ENCODE data around the gene NR1I3. TPM values are rescaled to one million over a fixed set of nuclear protein-coding genes. Genes with fewer than 3 reads are reported as not detected.

The NR1I3 gene
- total RNA-seq, 1 experiment from 2014 or later, result not detected

DNA sequence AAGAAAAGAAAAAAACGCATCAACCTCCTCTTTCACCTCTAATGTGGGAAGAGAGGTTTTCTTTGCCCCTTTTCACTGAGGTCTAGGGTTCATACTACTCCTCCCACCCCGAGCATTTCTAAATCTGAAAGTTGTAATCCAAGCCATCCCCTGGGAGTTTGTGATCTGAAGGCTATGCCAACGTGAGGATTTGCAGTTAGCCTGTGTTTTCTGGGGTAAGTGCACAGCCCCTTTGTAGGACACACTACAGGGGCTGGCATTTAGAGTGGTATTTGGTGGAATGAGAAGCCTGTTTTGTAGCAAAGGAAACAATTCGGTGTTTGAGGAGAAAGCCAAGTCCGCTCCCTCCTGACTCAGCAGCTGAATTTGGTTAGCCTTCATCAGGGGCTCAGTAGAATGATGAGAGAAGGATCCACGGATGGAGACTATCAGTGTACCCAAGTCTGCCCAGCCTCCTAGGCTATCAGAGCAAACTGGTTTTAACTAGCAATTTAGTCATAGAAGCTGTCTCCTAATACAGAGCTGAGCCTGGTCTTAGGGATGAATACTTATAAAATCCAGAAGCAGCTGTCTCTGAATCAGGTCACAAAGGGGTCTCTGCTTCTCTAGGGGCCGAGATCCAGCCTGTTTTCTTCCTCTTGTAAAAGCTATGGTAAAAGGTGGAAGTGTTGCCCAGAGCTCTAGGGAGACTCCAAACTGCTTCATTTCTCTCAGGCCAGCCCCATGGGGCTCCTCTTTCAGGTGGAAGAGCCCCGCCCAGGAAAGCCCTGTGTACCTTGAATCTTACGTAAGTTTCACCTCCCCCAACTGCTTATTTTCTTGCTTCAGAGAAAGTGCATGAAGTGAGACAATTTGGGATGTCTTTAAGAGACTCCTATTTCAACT lies 22.6 kb upstream of the NR1I3 start:
- Histone ChIP-seq H3F3A (ENCODE audit: insufficient read depth, low read depth) (peaks cover 23% of the 10 kb centered on the region; the same call in 1 of the 2 replicates), H3K4me2 (peak overlapping the region; percentile 61), H3K36me3 (ENCODE audit: low read depth) (no peaks in the 10 kb centered on the region), H3K27ac (no peak overlapping the region), H4K20me1 (ENCODE audit: insufficient read depth) (no peaks in the 10 kb centered on the region), H3K4me1 (replicated peaks; ENCODE audit: insufficient read depth) (peaks cover 29% of the 10 kb centered on the region), H3K4me3 (peak overlapping the region; percentile 9; the same call in 1 of the 2 replicates), H3K9me3 (ENCODE audit: insufficient read depth, low read depth) (no peaks in the 10 kb centered on the region), H3K27me3 (ENCODE audit: insufficient read depth, low read depth) (peaks cover 19% of the 10 kb centered on the region), H3K9me2 (ENCODE audit: insufficient read depth) (no peaks in the 10 kb centered on the region), H3K79me2 (ENCODE audit: low read depth) (no peaks in the 10 kb centered on the region), H2AFZ (no peak overlapping the region)
- POLR2A ChIA-PET (ENCODE audit: unreplicated experiment), result interaction anchor here (0.7 kb wide), 1 partner anchor 83 kb away, joined by 4 read pairs; the partner anchor contains the start of gene B4GALT3
- CTCF ChIA-PET, result no interaction called here
- no peak for DNase-seq
- no peak for TF ChIP-seq EZH2 (IDR thresholded peaks at IDR 0.05; ENCODE audit: low read depth)
- TF ChIP-seq, protein P1, sequence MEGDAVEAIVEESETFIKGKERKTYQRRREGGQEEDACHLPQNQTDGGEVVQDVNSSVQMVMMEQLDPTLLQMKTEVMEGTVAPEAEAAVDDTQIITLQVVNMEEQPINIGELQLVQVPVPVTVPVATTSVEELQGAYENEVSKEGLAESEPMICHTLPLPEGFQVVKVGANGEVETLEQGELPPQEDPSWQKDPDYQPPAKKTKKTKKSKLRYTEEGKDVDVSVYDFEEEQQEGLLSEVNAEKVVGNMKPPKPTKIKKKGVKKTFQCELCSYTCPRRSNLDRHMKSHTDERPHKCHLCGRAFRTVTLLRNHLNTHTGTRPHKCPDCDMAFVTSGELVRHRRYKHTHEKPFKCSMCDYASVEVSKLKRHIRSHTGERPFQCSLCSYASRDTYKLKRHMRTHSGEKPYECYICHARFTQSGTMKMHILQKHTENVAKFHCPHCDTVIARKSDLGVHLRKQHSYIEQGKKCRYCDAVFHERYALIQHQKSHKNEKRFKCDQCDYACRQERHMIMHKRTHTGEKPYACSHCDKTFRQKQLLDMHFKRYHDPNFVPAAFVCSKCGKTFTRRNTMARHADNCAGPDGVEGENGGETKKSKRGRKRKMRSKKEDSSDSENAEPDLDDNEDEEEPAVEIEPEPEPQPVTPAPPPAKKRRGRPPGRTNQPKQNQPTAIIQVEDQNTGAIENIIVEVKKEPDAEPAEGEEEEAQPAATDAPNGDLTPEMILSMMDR (conservative IDR thresholded peaks at IDR 0.05), result no peak
- intact Hi-C loops (cut with micrococcal nuclease; ENCODE audit: unreplicated experiment), result no loop called here
- BruUV-seq (replicated peaks), result no TSS peak

DNA sequence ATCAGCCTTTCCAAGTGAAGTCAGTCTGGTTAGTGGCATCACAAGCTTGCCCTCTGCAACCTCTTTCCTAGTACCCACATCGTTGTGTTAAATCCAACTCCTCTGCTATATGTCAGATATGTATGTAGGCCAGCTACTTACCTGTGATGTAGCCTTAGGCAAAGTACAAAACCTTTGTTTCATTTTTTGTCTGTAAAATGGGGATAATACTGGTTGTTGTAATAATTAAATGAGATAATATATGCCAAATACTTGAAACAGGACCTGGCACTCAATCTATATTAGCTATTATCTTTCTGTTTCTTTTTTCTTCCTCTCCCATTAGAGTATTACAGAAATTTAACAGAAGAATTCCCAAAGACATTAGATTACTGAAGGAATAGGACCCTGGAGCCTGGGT lies 21.8 kb upstream of the NR1I3 start:
- H3K79me2 ChIP-seq (ENCODE audit: low read depth), result no peaks in the 10 kb centered on the region
- H3F3A ChIP-seq (ENCODE audit: insufficient read depth, low read depth), result peaks cover 23% of the 10 kb centered on the region; the same call in 1 of the 2 replicates
- peaks cover 19% of the 10 kb centered on the region for H3K27me3 ChIP-seq (ENCODE audit: insufficient read depth, low read depth)
- no peaks in the 10 kb centered on the region for H3K9me3 ChIP-seq (ENCODE audit: insufficient read depth, low read depth)
- ChIA-PET CTCF (no interaction called here), POLR2A (ENCODE audit: unreplicated experiment) (no interaction called here)
- H3K4me3 ChIP-seq, result no peak overlapping the region
- no peak overlapping the region for H2AFZ ChIP-seq
- no peaks in the 10 kb centered on the region for H4K20me1 ChIP-seq (ENCODE audit: insufficient read depth)
- no TSS peak for BruUV-seq (replicated peaks)
- no peak for DNase-seq
- peaks cover 29% of the 10 kb centered on the region for H3K4me1 ChIP-seq (replicated peaks; ENCODE audit: insufficient read depth)
- intact Hi-C loops (cut with micrococcal nuclease; ENCODE audit: unreplicated experiment), result no loop called here
- no peak for TF ChIP-seq EZH2 (IDR thresholded peaks at IDR 0.05; ENCODE audit: low read depth)
- TF ChIP-seq, protein P1 (conservative IDR thresholded peaks at IDR 0.05), result no peak
- H3K36me3 ChIP-seq (ENCODE audit: low read depth), result no peaks in the 10 kb centered on the region
- no peak overlapping the region for H3K27ac ChIP-seq
- no peak overlapping the region; the same call in 1 of the 2 replicates for H3K4me2 ChIP-seq
- H3K9me2 ChIP-seq (ENCODE audit: insufficient read depth), result no peaks in the 10 kb centered on the region

GRCh38 chr1:161259345-161259702 lies 21.3 kb upstream of the NR1I3 start:
- no peak overlapping the region for H2AFZ ChIP-seq
- ChIA-PET POLR2A (ENCODE audit: unreplicated experiment) (no interaction called here), CTCF (no interaction called here)
- H3K79me2 ChIP-seq (ENCODE audit: low read depth), result no peaks in the 10 kb centered on the region
- H3K9me3 ChIP-seq (ENCODE audit: insufficient read depth, low read depth), result no peaks in the 10 kb centered on the region
- peaks cover 23% of the 10 kb centered on the region; the same call in 1 of the 2 replicates for H3F3A ChIP-seq (ENCODE audit: insufficient read depth, low read depth)
- no TSS peak for BruUV-seq (replicated peaks)
- H3K27ac ChIP-seq, result no peak overlapping the region
- H3K4me2 ChIP-seq, result peak overlapping the region; percentile 83; the same call in 1 of the 2 replicates
- H4K20me1 ChIP-seq (ENCODE audit: insufficient read depth), result no peaks in the 10 kb centered on the region
- H3K4me3 ChIP-seq, result no peak overlapping the region
- no peaks in the 10 kb centered on the region for H3K9me2 ChIP-seq (ENCODE audit: insufficient read depth)
- peaks cover 29% of the 10 kb centered on the region for H3K4me1 ChIP-seq (replicated peaks; ENCODE audit: insufficient read depth)
- intact Hi-C loops (cut with micrococcal nuclease; ENCODE audit: unreplicated experiment), result no loop called here
- no peak for DNase-seq
- H3K27me3 ChIP-seq (ENCODE audit: insufficient read depth, low read depth), result peaks cover 19% of the 10 kb centered on the region
- no peaks in the 10 kb centered on the region for H3K36me3 ChIP-seq (ENCODE audit: low read depth)
- TF ChIP-seq, protein P1 (conservative IDR thresholded peaks at IDR 0.05), result no peak
- no peak for TF ChIP-seq EZH2 (IDR thresholded peaks at IDR 0.05; ENCODE audit: low read depth)

Measured in PC-9 (cell line).